Astrocyte of the spinal cord (primary cell): Measurements from ENCODE around the gene HSPE1.

Source experiments
- DNase-seq: peaks from one replicate; pipeline ENCODE4 v3.0.0; 2011; ENCODE audit warnings: low read depth, low spot score
- H3K4me3 ChIP-seq: 2 replicates; pipeline ENCODE4 v1.5.1; 2011; ENCODE audit warnings: low read depth, mild to moderate bottlenecking, low read length, moderate library complexity
- CTCF ChIP-seq: IDR thresholded peaks from 2 replicates; pipeline ENCODE4 v1.5.1; 2012; ENCODE audit warnings: low read depth, mild to moderate bottlenecking, low read length, inconsistent platforms
- in situ Hi-C: cut with HindIII; loops from 2 replicates; pipeline ENCODE4 v1.10.0; 2017; ENCODE audit warnings: low sequenced_read_pairs

Gene HSPE1

GRCh38 chr2:197516393-197516761 is 16.2 kb downstream of the HSPE1 start:
- peak; percentile 26 for DNase-seq
- no peak for TF ChIP-seq CTCF
- H3K4me3 ChIP-seq, result peak overlapping the region; percentile 92
- in situ Hi-C loops, result no loop called here

GRCh38 chr2:197517150-197517549 is 17.0 kb downstream of the HSPE1 start:
- no peak for DNase-seq
- no peak for TF ChIP-seq CTCF
- in situ Hi-C loops, result no loop called here
- peak overlapping the region; percentile 92 for H3K4me3 ChIP-seq

GRCh38 chr2:197538412-197538811 is 38.2 kb downstream of the HSPE1 start:
- H3K4me3 ChIP-seq, result no peak overlapping the region
- no peak for TF ChIP-seq CTCF
- no peak for DNase-seq
- in situ Hi-C loops, result no loop called here

GRCh38 chr2:197539734-197540133 is 39.6 kb downstream of the HSPE1 start:
- H3K4me3 ChIP-seq, result no peak overlapping the region
- no peak for DNase-seq
- no peak for TF ChIP-seq CTCF
- in situ Hi-C loops, result no loop called here

- H3K4me3 ChIP-seq, result no peak overlapping the region
- in situ Hi-C loops, result no loop called here
- no peak for DNase-seq
- TF ChIP-seq CTCF, result no peak
Measured at GRCh38 chr2:197543206-197543605, 43.0 kb downstream of the HSPE1 start.

GRCh38 chr2:197547163-197547900 is 47.2 kb downstream of the HSPE1 start:
- TF ChIP-seq CTCF, result no peak
- no peak for DNase-seq
- in situ Hi-C loops, result no loop called here
- H3K4me3 ChIP-seq, result no peak overlapping the region
